ENCODE measurements around the gene CFL1.

The CFL1 gene

DNA sequence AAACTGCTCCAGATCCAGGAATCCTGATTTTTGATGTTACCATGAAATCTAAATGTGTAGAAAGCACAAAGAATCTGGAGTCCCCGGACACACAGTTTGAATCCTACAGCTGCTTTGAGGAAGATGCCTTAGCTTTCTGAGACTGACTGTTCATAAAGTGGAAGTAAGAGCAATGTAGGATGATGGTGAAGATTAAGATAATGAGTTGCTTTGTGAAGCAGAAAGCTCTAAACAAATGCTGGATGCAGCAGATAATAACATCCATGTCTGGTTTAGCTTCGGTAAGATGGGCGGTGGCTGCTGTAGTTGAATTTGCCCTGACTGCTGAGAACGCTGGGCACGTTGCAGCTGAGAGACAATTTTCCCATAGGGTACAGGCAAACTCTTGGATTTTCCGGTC is 51.0 kb downstream of the CFL1 start:
- TF ChIP-seq, protein P1, sequence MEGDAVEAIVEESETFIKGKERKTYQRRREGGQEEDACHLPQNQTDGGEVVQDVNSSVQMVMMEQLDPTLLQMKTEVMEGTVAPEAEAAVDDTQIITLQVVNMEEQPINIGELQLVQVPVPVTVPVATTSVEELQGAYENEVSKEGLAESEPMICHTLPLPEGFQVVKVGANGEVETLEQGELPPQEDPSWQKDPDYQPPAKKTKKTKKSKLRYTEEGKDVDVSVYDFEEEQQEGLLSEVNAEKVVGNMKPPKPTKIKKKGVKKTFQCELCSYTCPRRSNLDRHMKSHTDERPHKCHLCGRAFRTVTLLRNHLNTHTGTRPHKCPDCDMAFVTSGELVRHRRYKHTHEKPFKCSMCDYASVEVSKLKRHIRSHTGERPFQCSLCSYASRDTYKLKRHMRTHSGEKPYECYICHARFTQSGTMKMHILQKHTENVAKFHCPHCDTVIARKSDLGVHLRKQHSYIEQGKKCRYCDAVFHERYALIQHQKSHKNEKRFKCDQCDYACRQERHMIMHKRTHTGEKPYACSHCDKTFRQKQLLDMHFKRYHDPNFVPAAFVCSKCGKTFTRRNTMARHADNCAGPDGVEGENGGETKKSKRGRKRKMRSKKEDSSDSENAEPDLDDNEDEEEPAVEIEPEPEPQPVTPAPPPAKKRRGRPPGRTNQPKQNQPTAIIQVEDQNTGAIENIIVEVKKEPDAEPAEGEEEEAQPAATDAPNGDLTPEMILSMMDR (IDR thresholded peaks at IDR 0.05; ENCODE audit: low read depth, low read length) = no peak
- no peak overlapping the region for H3K4me3 ChIP-seq (ENCODE audit: low read depth, low read length)
- no peaks in the 10 kb centered on the region for H3K4me1 ChIP-seq
- H3K9me3 ChIP-seq = no peaks in the 10 kb centered on the region
- H3K36me3 ChIP-seq = no peaks in the 10 kb centered on the region
- DNase-seq = no peak
- peaks cover 85% of the 10 kb centered on the region for H3K27me3 ChIP-seq

All from BE2C (cell line).